Smooth muscle cell (in vitro differentiated cells): ENCODE data around the gene PLB1. TPM values are rescaled to one million over a fixed set of nuclear protein-coding genes. Genes with fewer than 3 reads are reported as not detected.
A peak's percentile ranks its signal among the peaks of the same experiment; 100 is the strongest.

Source experiments
- DNase-seq: peaks from one replicate; lab custom pipeline; 2025; ENCODE audit not compliant: unreplicated experiment; lab: John Stamatoyannopoulos, UW
- H2AFZ ChIP-seq: fragments of 200-600 bp; sonication (generic); 2 replicates; pipeline ENCODE4 v1.6.0; 2016; ENCODE audit warnings: antibody characterized with exemption, low read depth, mild to moderate bottlenecking
- H3F3A ChIP-seq: fragments of 200-600 bp; sonication (generic); 2 replicates; pipeline ENCODE4 v1.6.0; 2017; ENCODE audit warnings: antibody characterized with exemption, low read depth
- H3K27ac ChIP-seq: fragments of 200-600 bp; sonication (generic); 2 replicates; pipeline ENCODE4 v1.5.1; 2016; ENCODE audit warnings: low read depth, mild to moderate bottlenecking
- H3K27me3 ChIP-seq: fragments of 200-600 bp; sonication (generic); 2 replicates; pipeline ENCODE4 v1.6.1; 2016; ENCODE audit warnings: low read depth, mild to moderate bottlenecking
- H3K36me3 ChIP-seq: fragments of 200-600 bp; sonication (generic); 2 replicates; pipeline ENCODE4 v1.5.1; 2016; ENCODE audit warnings: low read depth
- H3K4me1 ChIP-seq: fragments of 200-600 bp; sonication (generic); 2 replicates; pipeline ENCODE4 v1.5.1; 2016; ENCODE audit warnings: low read depth
- H3K4me2 ChIP-seq: fragments of 200-600 bp; sonication (generic); 2 replicates; pipeline ENCODE4 v1.6.0; 2016; ENCODE audit warnings: mild to moderate bottlenecking
- H3K4me3 ChIP-seq: fragments of 200-600 bp; sonication (generic); 2 replicates; pipeline ENCODE4 v1.5.1; 2016; ENCODE audit warnings: mild to moderate bottlenecking
- H3K79me2 ChIP-seq: fragments of 200-600 bp; sonication (generic); 2 replicates; pipeline ENCODE4 v1.6.0; 2016; ENCODE audit warnings: low read depth, mild to moderate bottlenecking
- H3K9ac ChIP-seq: fragments of 200-600 bp; sonication (generic); 2 replicates; pipeline ENCODE4 v1.6.0; 2016; ENCODE audit warnings: low read depth
- H3K9me3 ChIP-seq: fragments of 200-600 bp; sonication (generic); replicated peaks from 2 replicates; pipeline ENCODE4 v1.5.1; 2016; ENCODE audit warnings: low read depth
- H4K20me1 ChIP-seq: fragments of 200-600 bp; sonication (generic); 2 replicates; pipeline ENCODE4 v1.6.0; 2016; ENCODE audit warnings: low read depth
- CTCF ChIP-seq: fragments of 200-600 bp; sonication (generic); IDR thresholded peaks from 2 replicates; pipeline ENCODE4 v1.5.1; 2017; ENCODE audit warnings: borderline replicate concordance, mild to moderate bottlenecking, antibody characterized with exemption; ENCODE audit not compliant: insufficient read depth, poor library complexity, severe bottlenecking
- WGBS: methylation state at CpG from one replicate; pipeline ENCODE4 v1.1.7; 2016; ENCODE audit warnings: low lambda C conversion rate; 5-methylcytosine and 5-hydroxymethylcytosine counted together
- polyA plus RNA-seq: library from polyadenylated mRNA; unstranded; fragments of >200 nt; fragmentation: Nextera tagmentation; extraction: Ambion mirVana; gene quantifications from 2 replicates; pipeline ENCODE4 v1.2.1, GENCODE V29; 2016
- total RNA-seq: library from RNA; depleted of rRNA; stranded (reverse); fragments of >200 nt; gene quantifications from 2 replicates; pipeline ENCODE4 v1.2.3, GENCODE V29; 2014

PLB1 gene
- total and polyA plus RNA-seq, 2 experiments from 2014 or later = 0.75 to 8.7 TPM

DNA sequence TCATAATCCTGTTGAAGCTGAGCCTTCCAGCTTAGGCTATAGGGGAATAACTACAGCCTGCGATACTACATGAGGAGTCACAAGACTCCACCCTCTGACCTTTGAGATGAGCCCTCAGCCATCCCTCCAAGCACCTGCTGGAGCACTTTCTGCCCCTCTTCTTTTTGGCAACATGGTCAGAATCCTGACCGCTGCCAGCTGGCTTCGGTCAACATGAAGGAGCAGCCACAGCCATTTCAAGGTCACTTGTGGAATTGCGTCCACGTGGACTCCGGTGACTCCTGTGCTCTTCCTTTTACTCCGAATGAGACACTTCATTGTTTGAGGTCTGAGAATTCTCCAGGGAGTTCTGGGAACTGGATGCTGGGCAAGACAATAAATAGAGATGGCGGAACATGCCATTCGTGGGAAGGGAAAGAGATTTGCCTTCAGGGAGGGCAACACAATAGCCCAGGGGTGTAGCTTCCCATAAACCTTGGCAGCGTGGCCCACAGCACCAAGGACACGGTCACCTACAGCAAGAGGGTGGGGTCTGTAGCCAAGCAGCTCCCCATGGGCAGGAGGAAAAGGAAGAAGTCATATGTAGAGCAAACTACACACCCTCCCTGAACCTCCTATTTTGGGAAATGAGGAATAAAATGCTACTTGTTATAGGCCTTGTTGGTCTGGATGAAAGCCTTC is 182.5 kb downstream of the PLB1 start:
- Histone ChIP-seq H3K27ac (no peak overlapping the region), H3K36me3 (no peaks in the 10 kb centered on the region), H4K20me1 (no peaks in the 10 kb centered on the region), H3K27me3 (no peaks in the 10 kb centered on the region), H3F3A (no peaks in the 10 kb centered on the region), H3K4me2 (no peak overlapping the region), H2AFZ (no peak overlapping the region), H3K4me3 (no peak overlapping the region), H3K4me1 (peaks cover 19% of the 10 kb centered on the region), H3K9ac (no peak overlapping the region), H3K9me3 (no peaks in the 10 kb centered on the region), H3K79me2 (no peaks in the 10 kb centered on the region)
- TF ChIP-seq CTCF = no peak
- 95% methylated on average over 11 of the region's 11 CpGs for WGBS
- DNase-seq = no peak

DNA sequence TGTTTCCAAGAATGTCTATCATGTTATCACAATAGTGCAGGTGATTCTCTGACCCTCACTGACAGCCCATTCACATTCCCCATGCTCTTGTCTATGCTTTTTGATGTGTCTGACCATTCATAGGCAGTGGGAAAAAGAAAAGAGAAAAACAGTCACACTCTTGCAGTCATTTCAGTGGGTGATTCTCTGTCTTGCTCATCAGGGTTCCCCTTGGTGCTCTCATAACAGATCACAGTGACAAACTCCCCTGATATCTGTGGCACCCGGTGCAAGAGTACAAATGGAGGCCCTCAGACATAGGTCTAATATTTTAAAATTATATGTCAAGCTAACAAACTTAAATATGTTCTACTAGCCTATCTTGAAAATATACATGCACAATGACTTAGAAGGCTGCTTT is 183.1 kb downstream of the PLB1 start:
- DNase-seq = no peak
- Histone ChIP-seq H3K27ac (no peak overlapping the region), H3F3A (no peaks in the 10 kb centered on the region), H4K20me1 (no peaks in the 10 kb centered on the region), H3K36me3 (no peaks in the 10 kb centered on the region), H3K9me3 (no peaks in the 10 kb centered on the region), H3K79me2 (no peaks in the 10 kb centered on the region), H2AFZ (no peak overlapping the region), H3K9ac (no peak overlapping the region), H3K4me3 (no peak overlapping the region), H3K4me2 (no peak overlapping the region), H3K27me3 (no peaks in the 10 kb centered on the region), H3K4me1 (peaks cover 25% of the 10 kb centered on the region)
- WGBS = 100% methylated on average over 1 of the region's 1 CpG
- TF ChIP-seq CTCF = no peak

GRCh38 chr2:28680657-28681056 is 184.8 kb downstream of the PLB1 start:
- Histone ChIP-seq H3K4me3 (no peak overlapping the region), H3K4me2 (no peak overlapping the region), H4K20me1 (no peaks in the 10 kb centered on the region), H3K36me3 (no peaks in the 10 kb centered on the region), H3F3A (no peaks in the 10 kb centered on the region), H3K9ac (peak overlapping the region; percentile 48), H3K27ac (peak overlapping the region; percentile 90), H3K79me2 (no peaks in the 10 kb centered on the region), H3K4me1 (peaks cover 29% of the 10 kb centered on the region), H2AFZ (no peak overlapping the region), H3K27me3 (no peaks in the 10 kb centered on the region), H3K9me3 (no peaks in the 10 kb centered on the region)
- over 99% methylated on average over 6 of the region's 6 CpGs for WGBS
- no peak for TF ChIP-seq CTCF
- no peak for DNase-seq

DNA sequence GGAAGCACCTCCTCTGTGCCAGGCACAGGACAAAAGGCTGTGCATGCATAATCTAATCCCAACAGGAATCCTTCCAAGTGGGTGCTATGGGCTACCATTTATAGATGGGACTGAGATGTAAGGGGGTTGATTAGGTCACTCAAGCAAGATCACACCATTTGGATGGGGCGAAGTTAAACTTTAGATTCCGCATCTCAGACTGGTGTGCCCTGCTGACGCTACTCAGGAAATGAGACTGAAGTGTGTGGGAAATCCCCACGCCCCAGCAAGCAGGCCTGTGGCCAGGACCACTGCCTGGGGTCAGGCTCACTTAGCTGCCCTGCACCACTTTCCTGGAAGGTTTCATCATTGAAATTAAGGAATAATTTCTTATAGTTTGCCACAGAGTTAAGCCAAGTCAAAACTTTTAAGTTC is 185.3 kb downstream of the PLB1 start:
- Histone ChIP-seq H3K4me3 (no peak overlapping the region), H3K27ac (peak overlapping the region; percentile 90), H3K79me2 (no peaks in the 10 kb centered on the region), H3K4me2 (peak overlapping the region; percentile 70), H3F3A (no peaks in the 10 kb centered on the region), H3K27me3 (no peaks in the 10 kb centered on the region), H2AFZ (no peak overlapping the region), H3K9me3 (no peaks in the 10 kb centered on the region), H3K36me3 (no peaks in the 10 kb centered on the region), H4K20me1 (no peaks in the 10 kb centered on the region), H3K4me1 (peaks cover 29% of the 10 kb centered on the region), H3K9ac (peak overlapping the region; percentile 70)
- DNase-seq = no peak
- no peak for TF ChIP-seq CTCF
- 38% methylated on average over 4 of the region's 4 CpGs for WGBS
